ENCODE measurements around the gene NR2F2. TPM values are rescaled to one million over a fixed set of nuclear protein-coding genes. Genes with fewer than 3 reads are reported as not detected.

NR2F2 gene
- total and polyA plus RNA-seq, 2 of the 13 experiments (the other 11 are each of a cell fraction or from before 2014, with no cell fraction given) = 3.5 to 4.7 TPM

DNA sequence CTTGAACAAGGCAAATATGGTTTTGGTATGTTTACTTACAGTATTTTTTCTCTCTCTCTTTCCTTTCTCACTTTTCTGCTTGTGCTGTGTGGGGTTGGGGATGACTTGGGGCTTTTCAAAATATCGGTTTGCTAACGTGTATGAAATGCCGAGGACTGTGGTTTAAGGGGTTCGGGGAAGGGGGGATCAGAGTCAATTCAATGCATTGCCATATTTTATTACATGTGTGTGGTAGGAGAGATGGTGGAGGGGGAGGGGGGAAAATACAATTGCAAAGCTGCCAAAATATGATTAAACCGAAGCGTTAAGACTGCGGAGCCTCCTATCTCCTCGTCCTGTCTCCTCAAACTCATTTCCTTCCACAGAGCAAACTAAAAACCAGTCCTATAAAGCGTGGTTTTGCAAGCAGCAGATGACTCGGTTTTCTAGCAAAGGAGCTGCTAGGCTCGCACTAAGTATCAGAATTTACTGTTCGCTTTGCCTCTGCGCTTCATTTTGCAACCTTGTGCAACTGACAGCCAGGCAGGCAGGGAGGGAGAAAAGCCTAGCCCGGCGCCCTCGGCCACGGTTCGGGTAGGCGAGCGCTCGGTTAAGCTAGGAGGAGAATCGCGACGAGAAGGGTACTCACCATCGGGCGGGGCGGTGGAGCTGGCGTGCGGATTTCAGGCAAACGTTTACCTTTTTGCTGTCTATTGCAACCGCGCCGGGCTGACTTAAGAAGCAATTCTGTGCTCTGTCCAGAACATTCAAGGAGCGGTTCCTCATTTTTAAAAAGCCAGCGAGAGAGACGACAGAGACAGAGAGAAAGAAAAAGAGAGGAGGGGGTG lies 4.0 kb upstream of the NR2F2 start (continued):
- TF ChIP-seq, protein P1, sequence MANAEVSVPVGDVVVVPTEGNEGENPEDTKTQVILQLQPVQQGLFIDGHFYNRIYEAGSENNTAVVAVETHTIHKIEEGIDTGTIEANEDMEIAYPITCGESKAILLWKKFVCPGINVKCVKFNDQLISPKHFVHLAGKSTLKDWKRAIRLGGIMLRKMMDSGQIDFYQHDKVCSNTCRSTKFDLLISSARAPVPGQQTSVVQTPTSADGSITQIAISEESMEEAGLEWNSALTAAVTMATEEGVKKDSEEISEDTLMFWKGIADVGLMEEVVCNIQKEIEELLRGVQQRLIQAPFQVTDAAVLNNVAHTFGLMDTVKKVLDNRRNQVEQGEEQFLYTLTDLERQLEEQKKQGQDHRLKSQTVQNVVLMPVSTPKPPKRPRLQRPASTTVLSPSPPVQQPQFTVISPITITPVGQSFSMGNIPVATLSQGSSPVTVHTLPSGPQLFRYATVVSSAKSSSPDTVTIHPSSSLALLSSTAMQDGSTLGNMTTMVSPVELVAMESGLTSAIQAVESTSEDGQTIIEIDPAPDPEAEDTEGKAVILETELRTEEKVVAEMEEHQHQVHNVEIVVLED (CRISPR knock-in tag; IDR thresholded peaks at IDR 0.05; ENCODE audit: borderline replicate concordance) = no peak
- TF ChIP-seq, protein P2, sequence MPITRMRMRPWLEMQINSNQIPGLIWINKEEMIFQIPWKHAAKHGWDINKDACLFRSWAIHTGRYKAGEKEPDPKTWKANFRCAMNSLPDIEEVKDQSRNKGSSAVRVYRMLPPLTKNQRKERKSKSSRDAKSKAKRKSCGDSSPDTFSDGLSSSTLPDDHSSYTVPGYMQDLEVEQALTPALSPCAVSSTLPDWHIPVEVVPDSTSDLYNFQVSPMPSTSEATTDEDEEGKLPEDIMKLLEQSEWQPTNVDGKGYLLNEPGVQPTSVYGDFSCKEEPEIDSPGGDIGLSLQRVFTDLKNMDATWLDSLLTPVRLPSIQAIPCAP (CRISPR knock-in tag; IDR thresholded peaks at IDR 0.05; ENCODE audit: low read depth) = no peak
- TF ChIP-seq, protein P3, sequence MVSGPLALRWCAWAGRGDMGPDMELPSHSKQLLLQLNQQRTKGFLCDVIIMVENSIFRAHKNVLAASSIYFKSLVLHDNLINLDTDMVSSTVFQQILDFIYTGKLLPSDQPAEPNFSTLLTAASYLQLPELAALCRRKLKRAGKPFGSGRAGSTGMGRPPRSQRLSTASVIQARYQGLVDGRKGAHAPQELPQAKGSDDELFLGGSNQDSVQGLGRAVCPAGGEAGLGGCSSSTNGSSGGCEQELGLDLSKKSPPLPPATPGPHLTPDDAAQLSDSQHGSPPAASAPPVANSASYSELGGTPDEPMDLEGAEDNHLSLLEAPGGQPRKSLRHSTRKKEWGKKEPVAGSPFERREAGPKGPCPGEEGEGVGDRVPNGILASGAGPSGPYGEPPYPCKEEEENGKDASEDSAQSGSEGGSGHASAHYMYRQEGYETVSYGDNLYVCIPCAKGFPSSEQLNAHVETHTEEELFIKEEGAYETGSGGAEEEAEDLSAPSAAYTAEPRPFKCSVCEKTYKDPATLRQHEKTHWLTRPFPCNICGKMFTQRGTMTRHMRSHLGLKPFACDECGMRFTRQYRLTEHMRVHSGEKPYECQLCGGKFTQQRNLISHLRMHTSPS (CRISPR knock-in tag; IDR thresholded peaks at IDR 0.05; ENCODE audit: low read depth) = no peak
- TF ChIP-seq, protein P4, sequence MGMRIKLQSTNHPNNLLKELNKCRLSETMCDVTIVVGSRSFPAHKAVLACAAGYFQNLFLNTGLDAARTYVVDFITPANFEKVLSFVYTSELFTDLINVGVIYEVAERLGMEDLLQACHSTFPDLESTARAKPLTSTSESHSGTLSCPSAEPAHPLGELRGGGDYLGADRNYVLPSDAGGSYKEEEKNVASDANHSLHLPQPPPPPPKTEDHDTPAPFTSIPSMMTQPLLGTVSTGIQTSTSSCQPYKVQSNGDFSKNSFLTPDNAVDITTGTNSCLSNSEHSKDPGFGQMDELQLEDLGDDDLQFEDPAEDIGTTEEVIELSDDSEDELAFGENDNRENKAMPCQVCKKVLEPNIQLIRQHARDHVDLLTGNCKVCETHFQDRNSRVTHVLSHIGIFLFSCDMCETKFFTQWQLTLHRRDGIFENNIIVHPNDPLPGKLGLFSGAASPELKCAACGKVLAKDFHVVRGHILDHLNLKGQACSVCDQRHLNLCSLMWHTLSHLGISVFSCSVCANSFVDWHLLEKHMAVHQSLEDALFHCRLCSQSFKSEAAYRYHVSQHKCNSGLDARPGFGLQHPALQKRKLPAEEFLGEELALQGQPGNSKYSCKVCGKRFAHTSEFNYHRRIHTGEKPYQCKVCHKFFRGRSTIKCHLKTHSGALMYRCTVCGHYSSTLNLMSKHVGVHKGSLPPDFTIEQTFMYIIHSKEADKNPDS (CRISPR knock-in tag; IDR thresholded peaks at IDR 0.05) = no peak
- TF ChIP-seq, protein P5, sequence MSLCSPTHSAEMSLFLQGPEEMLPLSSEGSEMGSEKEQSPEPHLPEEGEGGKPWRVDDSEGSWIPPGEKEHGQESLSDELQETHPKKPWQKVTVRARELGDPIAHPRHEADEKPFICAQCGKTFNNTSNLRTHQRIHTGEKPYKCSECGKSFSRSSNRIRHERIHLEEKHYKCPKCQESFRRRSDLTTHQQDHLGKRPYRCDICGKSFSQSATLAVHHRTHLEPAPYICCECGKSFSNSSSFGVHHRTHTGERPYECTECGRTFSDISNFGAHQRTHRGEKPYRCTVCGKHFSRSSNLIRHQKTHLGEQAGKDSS (CRISPR knock-in tag; IDR thresholded peaks at IDR 0.05; ENCODE audit: borderline replicate concordance, low read depth) = 0 out of 2 replicates have a peak, but pooled peaks have one; percentile 44
- TF ChIP-seq MEIS1 (CRISPR knock-in tag; IDR thresholded peaks at IDR 0.05; ENCODE audit: borderline replicate concordance) (peak; percentile 53; the same call in 1 of the 2 replicates), SP140L (CRISPR knock-in tag; IDR thresholded peaks at IDR 0.05; ENCODE audit: borderline replicate concordance) (no peak), NR1H2 (CRISPR knock-in tag; IDR thresholded peaks at IDR 0.05; ENCODE audit: borderline replicate concordance, low read depth) (no peak), FIP1L1 (IDR thresholded peaks at IDR 0.05; ENCODE audit: borderline replicate concordance, insufficient read depth, low read depth, low read length) (no peak), ASH2L (IDR thresholded peaks at IDR 0.05; ENCODE audit: insufficient read length, low read depth, low read length) (peak; percentile 57), ZNF501 (CRISPR knock-in tag; IDR thresholded peaks at IDR 0.05) (peak; percentile 44; the same call in 1 of the 2 replicates), ZNF616 (CRISPR knock-in tag; IDR thresholded peaks at IDR 0.05; ENCODE audit: low read depth) (no peak), ZBTB20 (CRISPR knock-in tag; IDR thresholded peaks at IDR 0.05; ENCODE audit: borderline replicate concordance, low read depth) (no peak), AHR (CRISPR knock-in tag; IDR thresholded peaks at IDR 0.05) (no peak), ZNF543 (CRISPR knock-in tag; IDR thresholded peaks at IDR 0.05) (0 out of 2 replicates have a peak, but pooled peaks have one; percentile 35), PAWR (CRISPR knock-in tag; IDR thresholded peaks at IDR 0.05; ENCODE audit: borderline replicate concordance) (no peak)
- TF ChIP-seq, protein P6, sequence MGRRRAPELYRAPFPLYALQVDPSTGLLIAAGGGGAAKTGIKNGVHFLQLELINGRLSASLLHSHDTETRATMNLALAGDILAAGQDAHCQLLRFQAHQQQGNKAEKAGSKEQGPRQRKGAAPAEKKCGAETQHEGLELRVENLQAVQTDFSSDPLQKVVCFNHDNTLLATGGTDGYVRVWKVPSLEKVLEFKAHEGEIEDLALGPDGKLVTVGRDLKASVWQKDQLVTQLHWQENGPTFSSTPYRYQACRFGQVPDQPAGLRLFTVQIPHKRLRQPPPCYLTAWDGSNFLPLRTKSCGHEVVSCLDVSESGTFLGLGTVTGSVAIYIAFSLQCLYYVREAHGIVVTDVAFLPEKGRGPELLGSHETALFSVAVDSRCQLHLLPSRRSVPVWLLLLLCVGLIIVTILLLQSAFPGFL (CRISPR knock-in tag; IDR thresholded peaks at IDR 0.05) = no peak
